ENCODE measurements around the gene CPSF3. TPM values are rescaled to one million over a fixed set of nuclear protein-coding genes. Genes with fewer than 3 reads are reported as not detected.

The CPSF3 gene
- total and polyA plus RNA-seq, 2 of the 13 experiments (the other 11 are each of a cell fraction or from before 2014, with no cell fraction given): 19.8 to 93.0 TPM

GRCh38 chr2:9465170-9465569 lies 41.7 kb downstream of the CPSF3 start (continued):
- no peak for TF ChIP-seq HMGXB3 (CRISPR knock-in tag; IDR thresholded peaks at IDR 0.05; ENCODE audit: borderline replicate concordance)
- TF ChIP-seq CEBPG (CRISPR knock-in tag; IDR thresholded peaks at IDR 0.05): peak; percentile 79
- no peak for TF ChIP-seq ZHX1 (CRISPR knock-in tag; IDR thresholded peaks at IDR 0.05; ENCODE audit: low read depth)
- TF ChIP-seq BHLHE40 (IDR thresholded peaks at IDR 0.05; ENCODE audit: low read length): no peak
- TF ChIP-seq CEBPB (IDR thresholded peaks at IDR 0.05; ENCODE audit: borderline replicate concordance, low read depth, low read length): peak; percentile 40; the same call in 1 of the 2 replicates
- TF ChIP-seq TCF7L2 (IDR thresholded peaks at IDR 0.05; ENCODE audit: low read depth, low read length): no peak
- TF ChIP-seq POLR2G (IDR thresholded peaks at IDR 0.05; ENCODE audit: low read depth, low read length): no peak
- TF ChIP-seq PHF20 (CRISPR knock-in tag; IDR thresholded peaks at IDR 0.05): no peak
- no peak for TF ChIP-seq MYC (CRISPR knock-in tag; IDR thresholded peaks at IDR 0.05; ENCODE audit: borderline replicate concordance)
- peak; percentile 95 for TF ChIP-seq ZNF121 (CRISPR knock-in tag; IDR thresholded peaks at IDR 0.05)
- no peak for TF ChIP-seq EED (CRISPR knock-in tag; IDR thresholded peaks at IDR 0.05)
- TF ChIP-seq TFDP2 (CRISPR knock-in tag; IDR thresholded peaks at IDR 0.05): no peak
- no peak for TF ChIP-seq FOXJ3 (CRISPR knock-in tag; IDR thresholded peaks at IDR 0.05; ENCODE audit: borderline replicate concordance)
- no peak for TF ChIP-seq HOXA9 (CRISPR knock-in tag; IDR thresholded peaks at IDR 0.05; ENCODE audit: borderline replicate concordance)
- TF ChIP-seq ZNF770 (CRISPR knock-in tag; IDR thresholded peaks at IDR 0.05): peak; percentile 88
- peak; percentile 52; the same call in 1 of the 2 replicates for TF ChIP-seq GATAD2A (CRISPR knock-in tag; IDR thresholded peaks at IDR 0.05)
- TF ChIP-seq KLF6 (CRISPR knock-in tag; IDR thresholded peaks at IDR 0.05): no peak
- TF ChIP-seq YEATS4 (CRISPR knock-in tag; IDR thresholded peaks at IDR 0.05; ENCODE audit: borderline replicate concordance): no peak
- no peak for TF ChIP-seq ZNF556 (CRISPR knock-in tag; IDR thresholded peaks at IDR 0.05; ENCODE audit: borderline replicate concordance)
- TF ChIP-seq SOX6 (IDR thresholded peaks at IDR 0.05): no peak
- TF ChIP-seq SOX6 (CRISPR knock-in tag; IDR thresholded peaks at IDR 0.05): no peak
- TF ChIP-seq ZNF792 (CRISPR knock-in tag; IDR thresholded peaks at IDR 0.05): no peak
